HEK293 (cell line): Measurements from ENCODE around the gene ICAM4.

Experiments used
- CTCF ChIA-PET: fragments of 350-600 bp; formaldehyde crosslinking; extraction: SDS; loops from one replicate; lab custom pipeline; 2021; ENCODE audit warnings: antibody characterized with exemption; lab: Yijun Ruan, JAX
- POLR2A ChIA-PET: fragments of 300-600 bp; formaldehyde crosslinking; extraction: SDS; loops from one replicate; lab custom pipeline; 2020; ENCODE audit warnings: antibody characterized with exemption, inconsistent platforms; lab: Yijun Ruan, JAX
- H3K27ac ChIP-seq: fragments of 200-500 bp; sonication (Bioruptor generic); 2 replicates; pipeline ENCODE4 v1.5.1; 2014; ENCODE audit warnings: low read depth, low read length, control low read depth, inconsistent platforms; ENCODE audit errors: extremely low read depth
- H3K36me3 ChIP-seq, 2 experiments: fragments of 200-500 bp in 1 of 2; sonication (Bioruptor generic) in 1 of 2; 1 replicate in 1 of 2; 2 replicates in 1 of 2; pipeline ENCODE4 v1.5.1; 2014 to 2017; ENCODE audit warnings: inconsistent platforms in 2 of 2, low read length in 2 of 2; ENCODE audit not compliant: control insufficient read depth in 2 of 2, insufficient read depth in 1 of 2
- H3K4me1 ChIP-seq: fragments of 200-500 bp; sonication (Bioruptor generic); 2 replicates; pipeline ENCODE4 v1.5.1; 2014; ENCODE audit warnings: mild to moderate bottlenecking, low read length, inconsistent platforms; ENCODE audit not compliant: control insufficient read depth, insufficient read depth
- H3K4me3 ChIP-seq: 2 replicates; pipeline ENCODE4 v1.5.1; 2011; ENCODE audit warnings: low read depth, mild to moderate bottlenecking, control low read depth, low read length, moderate library complexity
- H3K9me3 ChIP-seq: fragments of 200-500 bp; sonication (Bioruptor generic); 2 replicates; pipeline ENCODE4 v1.5.1; 2014; ENCODE audit warnings: low read depth, low read length, inconsistent platforms; ENCODE audit not compliant: control insufficient read depth, insufficient read depth
- CTCF ChIP-seq: fragments of 450-650 bp; formaldehyde crosslinking; IDR thresholded peaks from 2 replicates; pipeline ENCODE4 v1.5.1; 2016; ENCODE audit warnings: missing biosample characterization, missing genetic modification characterization
- ELK4 ChIP-seq: IDR thresholded peaks from 2 replicates; pipeline ENCODE4 v1.6.1; 2011; ENCODE audit warnings: mild to moderate bottlenecking, low read depth, low read length, borderline replicate concordance
- GLI2 ChIP-seq: fragments of 450-650 bp; formaldehyde crosslinking; IDR thresholded peaks from 2 replicates; pipeline ENCODE4; 2017; ENCODE audit warnings: missing biosample characterization, missing genetic modification characterization, low read depth, borderline replicate concordance
- GLI4 ChIP-seq: fragments of 450-650 bp; formaldehyde crosslinking; IDR thresholded peaks from 2 replicates; pipeline ENCODE4 v1.5.1; 2016; ENCODE audit warnings: missing biosample characterization, missing genetic modification characterization
- GLIS2 ChIP-seq: fragments of 450-650 bp; formaldehyde crosslinking; IDR thresholded peaks from 2 replicates; pipeline ENCODE4 v1.5.1; 2016; ENCODE audit warnings: missing biosample characterization, missing genetic modification characterization
- IKZF3 ChIP-seq: fragments of 450-650 bp; IDR thresholded peaks from 2 replicates; pipeline ENCODE4 v1.5.0; 2018; ENCODE audit warnings: missing biosample characterization, mild to moderate bottlenecking, missing genetic modification characterization, moderate library complexity
- SETDB1 ChIP-seq: IDR thresholded peaks from one replicate; pipeline ENCODE4 v1.6.1; 2017; ENCODE audit warnings: mild to moderate bottlenecking, low read length, moderate library complexity, mixed read lengths; ENCODE audit not compliant: insufficient read length
- SP2 ChIP-seq: fragments of 450-650 bp; formaldehyde crosslinking; IDR thresholded peaks from 2 replicates; pipeline ENCODE4 v1.5.1; 2016; ENCODE audit warnings: missing biosample characterization, missing genetic modification characterization
- WT1 ChIP-seq: fragments of 450-650 bp; formaldehyde crosslinking; IDR thresholded peaks from 2 replicates; pipeline ENCODE4 v1.5.1; 2016; ENCODE audit warnings: missing biosample characterization, missing genetic modification characterization
- YY2 ChIP-seq: fragments of 450-650 bp; formaldehyde crosslinking; IDR thresholded peaks from 2 replicates; pipeline ENCODE4 v1.5.1; 2016; ENCODE audit warnings: missing biosample characterization, missing genetic modification characterization
- ZFP3 ChIP-seq: fragments of 450-650 bp; formaldehyde crosslinking; IDR thresholded peaks from 2 replicates; pipeline ENCODE4 v1.5.1; 2016; ENCODE audit warnings: low read depth, missing biosample characterization, missing genetic modification characterization
- ZNF121 ChIP-seq: fragments of 450-650 bp; formaldehyde crosslinking; IDR thresholded peaks from 2 replicates; pipeline ENCODE4 v1.5.1; 2016; ENCODE audit warnings: missing biosample characterization, missing genetic modification characterization
- ZNF23 ChIP-seq: fragments of 450-650 bp; formaldehyde crosslinking; IDR thresholded peaks from 2 replicates; pipeline ENCODE4 v1.5.1; 2016; ENCODE audit warnings: missing biosample characterization, missing genetic modification characterization, borderline replicate concordance
- ZNF354C ChIP-seq: fragments of 450-650 bp; formaldehyde crosslinking; IDR thresholded peaks from 2 replicates; pipeline ENCODE4 v1.5.1; 2016; ENCODE audit warnings: missing biosample characterization, missing genetic modification characterization, low read depth, borderline replicate concordance
- ZNF433 ChIP-seq: fragments of 450-650 bp; formaldehyde crosslinking; IDR thresholded peaks from 2 replicates; pipeline ENCODE4 v1.5.1; 2016; ENCODE audit warnings: missing biosample characterization, missing genetic modification characterization, low read depth
- ZNF558 ChIP-seq: fragments of 450-650 bp; formaldehyde crosslinking; IDR thresholded peaks from 2 replicates; pipeline ENCODE4 v1.5.1; 2016; ENCODE audit warnings: missing biosample characterization, missing genetic modification characterization
- ZNF645 ChIP-seq: fragments of 450-650 bp; formaldehyde crosslinking; IDR thresholded peaks from 2 replicates; pipeline ENCODE4; 2016; ENCODE audit warnings: missing biosample characterization, missing genetic modification characterization
- TF ChIP-seq, protein P1 (sequence below): fragments of 450-650 bp; formaldehyde crosslinking; IDR thresholded peaks from 2 replicates; pipeline ENCODE4 v1.5.1; 2016; ENCODE audit warnings: missing biosample characterization, missing genetic modification characterization

The ICAM4 gene

GRCh38 chr19:10274589-10274988, 12.2 kb upstream of the ICAM4 start (continued):
- TF ChIP-seq CTCF: no peak
- no peak for TF ChIP-seq GLI2
- TF ChIP-seq ZNF354C: no peak
- TF ChIP-seq ZNF558: no peak
- TF ChIP-seq ZNF433 (tag by site-specific recombination): no peak

- Histone ChIP-seq H3K27ac (no peak overlapping the region), H3K4me1 (no peaks in the 10 kb centered on the region), H3K4me3 (no peak overlapping the region), H3K36me3 (no peaks in the 10 kb centered on the region), H3K9me3 (no peaks in the 10 kb centered on the region)
- POLR2A ChIA-PET: interaction anchor here (0.7 to 1.4 kb wide), 3 partner anchors 12 to 56 kb away, joined by 4 to 5 read pairs (median 5); partner anchors contain the start of gene ICAM5
- CTCF ChIA-PET: interaction anchor here (0.6 to 2.5 kb wide), 4 partner anchors 9 to 138 kb away, joined by 3 to 14 read pairs (median 4); no protein-coding TSS in a partner anchor
- TF ChIP-seq ZNF645 (no peak), IKZF3 (no peak), SETDB1 (no peak), ZNF121 (peak; percentile 90)
- TF ChIP-seq, all 188 proteins: peak for 1
These were observed 8.8 kb upstream of the ICAM4 start for GRCh38 chr19:10277795-10278589.

- TF ChIP-seq ZFP3 (tag by site-specific recombination): peak; percentile 90
- TF ChIP-seq YY2: no peak
- TF ChIP-seq, all 188 proteins: peak for 1
- Histone ChIP-seq H3K9me3 (no peaks in the 10 kb centered on the region), H3K27ac (no peak overlapping the region), H3K4me3 (no peak overlapping the region), H3K36me3 (no peaks in the 10 kb centered on the region), H3K4me1 (no peaks in the 10 kb centered on the region)
- ChIA-PET POLR2A (interaction anchor here (0.6 to 0.7 kb wide), 2 partner anchors 16 to 91 kb away, joined by 3 to 4 read pairs; no protein-coding TSS in a partner anchor), CTCF (interaction anchor here (1.1 to 2.5 kb wide), 4 partner anchors 9 to 113 kb away, joined by 3 to 14 read pairs (median 4); partner anchors contain the start of gene ICAM5)
These were observed 7.8 kb upstream of the ICAM4 start for GRCh38 chr19:10278935-10279334.

DNA sequence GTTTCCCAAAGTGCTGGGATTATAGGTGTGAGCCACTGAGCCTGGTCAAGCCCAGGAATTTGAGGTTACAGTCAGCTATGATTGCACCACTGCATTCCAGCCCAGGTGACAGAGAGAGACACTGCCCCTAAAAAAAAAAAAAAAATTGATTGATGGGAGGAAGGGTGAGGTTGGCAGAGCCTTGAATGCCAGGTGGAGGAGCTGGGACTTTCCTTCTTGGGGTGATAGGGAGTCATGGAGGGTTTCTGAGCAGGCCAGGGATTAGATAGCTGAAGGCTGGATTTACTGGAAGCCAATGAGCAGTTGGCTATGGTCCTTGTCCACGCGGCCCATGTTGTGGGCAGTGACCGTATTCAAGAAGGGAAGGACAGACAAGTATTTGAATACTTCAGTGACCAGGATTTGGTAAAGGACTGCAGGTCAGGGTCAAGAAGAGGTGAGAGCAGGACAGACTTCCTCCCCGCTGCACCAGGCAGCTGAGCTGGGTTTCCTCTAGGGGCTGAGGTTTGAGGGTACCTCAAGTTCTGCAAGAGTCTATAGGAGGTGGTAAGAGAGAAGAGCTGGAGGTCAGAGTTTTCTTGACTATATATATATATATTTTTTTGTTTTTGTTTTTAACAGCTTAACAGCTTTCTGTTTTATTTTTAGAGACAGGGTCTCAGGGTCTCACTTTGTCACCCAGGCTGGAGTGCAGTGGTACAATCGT, 6.9 kb upstream of the ICAM4 start:
- H3K36me3 ChIP-seq: no peaks in the 10 kb centered on the region
- POLR2A ChIA-PET: interaction anchor here (0.6 to 0.9 kb wide), 3 partner anchors 11 to 101 kb away, joined by 3 read pairs; partner anchors contain the start of gene TYK2
- 0 out of 2 replicates have a peak, but pooled peaks have one; percentile 59 for TF ChIP-seq GLI4
- TF ChIP-seq ZNF354C: no peak
- no peak for TF ChIP-seq GLIS2 (tag by site-specific recombination)
- no peak for TF ChIP-seq WT1 (tag by site-specific recombination)
- no peak for TF ChIP-seq ELK4
- TF ChIP-seq ZNF23 (tag by site-specific recombination): no peak
- TF ChIP-seq SP2 (tag by site-specific recombination): no peak
- TF ChIP-seq, protein P1, sequence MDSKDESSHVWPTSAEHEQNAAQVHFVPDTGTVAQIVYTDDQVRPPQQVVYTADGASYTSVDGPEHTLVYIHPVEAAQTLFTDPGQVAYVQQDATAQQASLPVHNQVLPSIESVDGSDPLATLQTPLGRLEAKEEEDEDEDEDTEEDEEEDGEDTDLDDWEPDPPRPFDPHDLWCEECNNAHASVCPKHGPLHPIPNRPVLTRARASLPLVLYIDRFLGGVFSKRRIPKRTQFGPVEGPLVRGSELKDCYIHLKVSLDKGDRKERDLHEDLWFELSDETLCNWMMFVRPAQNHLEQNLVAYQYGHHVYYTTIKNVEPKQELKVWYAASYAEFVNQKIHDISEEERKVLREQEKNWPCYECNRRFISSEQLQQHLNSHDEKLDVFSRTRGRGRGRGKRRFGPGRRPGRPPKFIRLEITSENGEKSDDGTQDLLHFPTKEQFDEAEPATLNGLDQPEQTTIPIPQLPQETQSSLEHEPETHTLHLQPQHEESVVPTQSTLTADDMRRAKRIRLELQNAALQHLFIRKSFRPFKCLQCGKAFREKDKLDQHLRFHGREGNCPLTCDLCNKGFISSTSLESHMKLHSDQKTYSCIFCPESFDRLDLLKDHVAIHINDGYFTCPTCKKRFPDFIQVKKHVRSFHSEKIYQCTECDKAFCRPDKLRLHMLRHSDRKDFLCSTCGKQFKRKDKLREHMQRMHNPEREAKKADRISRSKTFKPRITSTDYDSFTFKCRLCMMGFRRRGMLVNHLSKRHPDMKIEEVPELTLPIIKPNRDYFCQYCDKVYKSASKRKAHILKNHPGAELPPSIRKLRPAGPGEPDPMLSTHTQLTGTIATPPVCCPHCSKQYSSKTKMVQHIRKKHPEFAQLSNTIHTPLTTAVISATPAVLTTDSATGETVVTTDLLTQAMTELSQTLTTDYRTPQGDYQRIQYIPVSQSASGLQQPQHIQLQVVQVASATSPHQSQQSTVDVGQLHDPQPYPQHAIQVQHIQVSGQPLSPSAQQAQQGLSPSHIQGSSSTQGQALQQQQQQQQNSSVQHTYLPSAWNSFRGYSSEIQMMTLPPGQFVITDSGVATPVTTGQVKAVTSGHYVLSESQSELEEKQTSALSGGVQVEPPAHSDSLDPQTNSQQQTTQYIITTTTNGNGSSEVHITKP (tag by site-specific recombination): peak; percentile 50
- TF ChIP-seq, all 188 proteins: peak for 2
- CTCF ChIA-PET: interaction anchor here (0.6 to 2.5 kb wide), 6 partner anchors 10 to 144 kb away, joined by 3 to 14 read pairs (median 4); partner anchors contain the start of gene ICAM5
- no peak overlapping the region for H3K27ac ChIP-seq
- no peak overlapping the region for H3K4me3 ChIP-seq
- no peaks in the 10 kb centered on the region for H3K9me3 ChIP-seq
- H3K4me1 ChIP-seq: no peaks in the 10 kb centered on the region
